Measurements from ENCODE around the gene SPNS3.

SPNS3 gene

DNA sequence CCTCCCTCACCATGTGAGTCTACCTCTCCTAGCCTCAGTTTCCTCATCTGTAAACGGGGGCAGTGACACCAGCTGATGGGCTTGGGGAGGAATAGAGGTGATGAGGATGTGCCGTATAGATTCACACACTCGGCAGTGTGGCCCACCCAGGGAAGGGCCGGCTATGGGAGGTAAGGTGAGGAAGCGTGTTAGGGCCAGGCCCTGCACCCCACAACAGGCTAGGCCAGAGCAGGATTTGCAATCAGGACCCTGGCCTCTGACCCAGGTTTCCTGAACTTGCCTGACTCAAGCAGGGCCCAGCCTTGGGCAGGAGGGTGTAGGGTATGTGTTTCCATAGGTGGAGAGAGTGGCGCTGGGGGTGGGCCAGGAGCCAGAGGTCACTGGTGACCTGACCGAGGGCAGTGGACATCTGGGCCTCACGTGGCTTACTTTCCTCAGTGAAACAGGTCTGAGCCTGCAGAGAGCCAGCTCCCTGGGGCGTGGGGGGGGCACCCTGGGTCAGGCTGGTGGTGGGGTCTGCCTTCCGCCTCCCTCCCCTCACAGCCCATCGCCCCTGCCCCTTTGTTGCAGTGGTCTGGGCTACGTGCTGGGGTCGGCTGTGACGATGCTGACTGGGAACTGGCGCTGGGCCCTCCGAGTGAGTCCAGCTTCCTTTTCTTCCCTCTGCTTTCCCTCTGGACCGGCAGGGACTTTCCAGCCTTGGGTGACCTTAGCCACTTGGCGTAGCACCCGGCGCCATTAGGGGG lies 12.8 kb downstream of the SPNS3 start:
- TF ChIP-seq, protein P1, sequence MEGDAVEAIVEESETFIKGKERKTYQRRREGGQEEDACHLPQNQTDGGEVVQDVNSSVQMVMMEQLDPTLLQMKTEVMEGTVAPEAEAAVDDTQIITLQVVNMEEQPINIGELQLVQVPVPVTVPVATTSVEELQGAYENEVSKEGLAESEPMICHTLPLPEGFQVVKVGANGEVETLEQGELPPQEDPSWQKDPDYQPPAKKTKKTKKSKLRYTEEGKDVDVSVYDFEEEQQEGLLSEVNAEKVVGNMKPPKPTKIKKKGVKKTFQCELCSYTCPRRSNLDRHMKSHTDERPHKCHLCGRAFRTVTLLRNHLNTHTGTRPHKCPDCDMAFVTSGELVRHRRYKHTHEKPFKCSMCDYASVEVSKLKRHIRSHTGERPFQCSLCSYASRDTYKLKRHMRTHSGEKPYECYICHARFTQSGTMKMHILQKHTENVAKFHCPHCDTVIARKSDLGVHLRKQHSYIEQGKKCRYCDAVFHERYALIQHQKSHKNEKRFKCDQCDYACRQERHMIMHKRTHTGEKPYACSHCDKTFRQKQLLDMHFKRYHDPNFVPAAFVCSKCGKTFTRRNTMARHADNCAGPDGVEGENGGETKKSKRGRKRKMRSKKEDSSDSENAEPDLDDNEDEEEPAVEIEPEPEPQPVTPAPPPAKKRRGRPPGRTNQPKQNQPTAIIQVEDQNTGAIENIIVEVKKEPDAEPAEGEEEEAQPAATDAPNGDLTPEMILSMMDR (IDR thresholded peaks at IDR 0.05; ENCODE audit: extremely low read depth, insufficient read depth, missing control alignments), result no peak
- no peak for DNase-seq (ENCODE audit: low spot score)
- in situ Hi-C loops (cut with MboI; ENCODE audit: low pct_unique_long_range_greater_than_20kb, low sequenced_read_pairs, unreplicated experiment), result no loop called here

DNA sequence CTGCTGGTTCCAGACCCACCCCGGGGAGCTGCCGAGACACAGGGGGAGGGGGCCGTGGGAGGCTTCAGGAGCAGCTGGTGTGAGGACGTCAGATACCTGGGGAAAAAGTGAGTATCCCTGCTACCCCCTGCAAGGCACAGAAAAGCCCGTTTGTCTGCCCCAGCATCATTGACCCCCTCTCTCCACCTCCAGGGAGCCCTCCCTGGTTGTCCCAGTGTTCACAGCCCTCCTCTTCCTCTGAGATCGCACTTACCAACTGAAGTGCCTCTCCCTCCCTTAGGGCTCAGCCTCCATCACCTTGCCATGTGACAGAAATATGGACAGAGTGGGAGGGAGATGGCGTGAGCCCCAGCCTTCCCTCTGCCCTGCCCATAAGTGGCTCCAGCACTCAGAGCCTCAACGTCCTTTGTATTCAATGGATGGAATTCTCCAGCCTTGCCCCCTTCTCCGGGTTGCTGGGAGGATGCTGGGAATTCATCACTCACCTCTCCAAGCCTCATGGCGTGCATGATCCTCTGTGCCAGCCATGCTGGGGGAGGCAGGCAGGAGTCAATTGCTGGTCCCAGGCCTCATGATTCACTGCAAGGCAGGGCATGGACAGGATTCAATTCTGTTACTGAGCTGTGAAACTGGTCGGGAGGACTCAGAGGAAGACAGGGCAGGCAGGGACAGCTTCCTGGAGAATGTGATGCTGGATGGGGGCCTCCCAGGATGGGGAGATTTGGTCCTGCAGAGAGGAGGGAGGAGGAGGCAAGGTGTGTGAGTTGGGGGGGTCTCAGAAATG lies 14.6 kb downstream of the SPNS3 start:
- in situ Hi-C loops (cut with MboI; ENCODE audit: low pct_unique_long_range_greater_than_20kb, low sequenced_read_pairs, unreplicated experiment), result no loop called here
- TF ChIP-seq, protein P1 (IDR thresholded peaks at IDR 0.05; ENCODE audit: extremely low read depth, insufficient read depth, missing control alignments), result no peak
- no peak for DNase-seq (ENCODE audit: low spot score)

DNA sequence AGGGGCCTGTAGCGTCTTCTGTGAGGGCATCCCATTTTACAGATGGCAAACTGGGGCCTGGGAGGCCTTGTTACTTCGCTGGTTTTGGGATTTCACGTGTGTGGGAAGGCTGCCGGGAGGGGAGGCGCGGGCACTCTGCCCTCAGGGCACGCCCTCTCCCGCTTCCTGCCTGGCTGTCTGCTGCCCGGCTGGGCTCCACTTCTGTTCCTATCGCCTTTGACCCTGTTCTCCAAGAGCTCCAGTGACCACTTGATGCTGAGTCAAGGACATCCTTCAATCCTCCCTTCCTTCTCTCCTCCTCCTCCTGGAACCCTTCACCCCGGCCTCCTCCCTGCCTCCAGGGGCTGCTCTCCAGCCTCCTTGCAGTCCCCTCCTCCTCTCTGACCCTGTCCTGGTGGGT lies 16.0 kb downstream of the SPNS3 start:
- no peak for DNase-seq (ENCODE audit: low spot score)
- in situ Hi-C loops (cut with MboI; ENCODE audit: low pct_unique_long_range_greater_than_20kb, low sequenced_read_pairs, unreplicated experiment), result no loop called here
- TF ChIP-seq, protein P1 (IDR thresholded peaks at IDR 0.05; ENCODE audit: extremely low read depth, insufficient read depth, missing control alignments), result no peak

DNA sequence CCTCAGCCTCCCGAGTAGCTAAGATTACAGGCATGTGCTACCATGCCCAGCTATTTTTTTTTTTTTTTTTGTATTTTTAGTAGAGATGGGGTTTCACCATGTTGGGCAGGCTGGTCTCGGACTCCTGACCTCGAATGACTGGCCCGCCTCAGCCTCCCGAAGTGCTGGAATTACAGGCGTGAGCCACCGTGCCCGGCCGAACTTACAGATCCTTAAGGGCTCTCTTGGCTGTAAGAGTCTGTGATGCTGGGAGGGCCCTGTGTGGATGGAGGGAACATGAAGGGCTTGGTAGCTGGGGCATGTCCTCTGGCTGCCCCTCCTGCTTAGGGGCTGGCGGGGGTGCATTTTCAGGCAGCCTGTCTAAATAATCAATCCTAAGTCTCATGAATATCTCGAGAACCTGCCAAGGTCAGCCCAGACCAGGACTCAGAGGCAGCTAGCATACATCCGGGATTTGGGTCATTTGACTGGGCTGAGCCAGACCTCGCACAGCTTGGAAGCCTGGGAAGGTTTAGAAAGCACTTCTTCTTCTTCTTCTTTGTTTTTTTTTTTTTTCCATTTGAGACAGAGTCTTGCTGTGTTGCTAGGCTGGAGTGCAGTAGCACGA lies 17.1 kb downstream of the SPNS3 start:
- in situ Hi-C loops (cut with MboI; ENCODE audit: low pct_unique_long_range_greater_than_20kb, low sequenced_read_pairs, unreplicated experiment), result no loop called here
- no peak for DNase-seq (ENCODE audit: low spot score)
- TF ChIP-seq, protein P1 (IDR thresholded peaks at IDR 0.05; ENCODE audit: extremely low read depth, insufficient read depth, missing control alignments), result no peak

DNA sequence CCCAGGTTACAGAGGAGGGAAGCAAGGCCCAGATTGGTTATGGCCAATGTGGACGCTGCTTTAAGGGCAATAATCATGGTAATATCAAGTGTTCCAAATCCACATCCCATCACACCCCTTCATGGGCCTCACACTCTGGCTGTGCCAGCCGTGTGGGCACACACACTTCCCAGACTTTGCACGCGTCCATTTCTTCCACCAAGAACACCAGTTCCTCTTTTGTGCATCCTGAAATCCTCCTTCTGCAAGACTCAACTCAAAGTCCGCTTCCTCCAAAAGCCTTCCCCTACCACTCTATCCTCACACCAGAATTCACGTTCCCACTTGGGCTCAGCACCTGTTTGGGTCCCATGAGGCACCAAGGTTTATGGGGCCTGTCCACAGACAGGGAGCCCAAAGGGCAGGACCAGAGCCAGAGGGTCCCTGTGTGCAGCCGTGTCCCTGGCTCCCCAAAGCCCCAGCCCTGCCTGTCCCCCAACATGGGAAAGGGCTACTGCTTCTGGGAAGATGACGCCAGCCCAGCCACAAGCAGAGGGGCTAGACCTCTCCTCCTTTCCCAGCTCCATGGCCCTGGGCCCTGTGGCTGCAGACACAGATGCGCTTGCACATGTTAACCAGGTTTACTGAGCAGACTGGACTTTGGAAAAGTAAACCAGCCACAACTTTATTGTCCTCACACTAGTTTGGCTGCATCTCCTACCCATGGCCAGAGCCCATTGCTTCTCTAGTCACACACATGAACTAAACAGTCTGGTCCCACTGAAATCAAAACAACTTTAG lies 20.3 kb downstream of the SPNS3 start:
- DNase-seq (ENCODE audit: low spot score), result no peak
- TF ChIP-seq, protein P1 (IDR thresholded peaks at IDR 0.05; ENCODE audit: extremely low read depth, insufficient read depth, missing control alignments), result no peak
- in situ Hi-C loops (cut with MboI; ENCODE audit: low pct_unique_long_range_greater_than_20kb, low sequenced_read_pairs, unreplicated experiment), result no loop called here

DNA sequence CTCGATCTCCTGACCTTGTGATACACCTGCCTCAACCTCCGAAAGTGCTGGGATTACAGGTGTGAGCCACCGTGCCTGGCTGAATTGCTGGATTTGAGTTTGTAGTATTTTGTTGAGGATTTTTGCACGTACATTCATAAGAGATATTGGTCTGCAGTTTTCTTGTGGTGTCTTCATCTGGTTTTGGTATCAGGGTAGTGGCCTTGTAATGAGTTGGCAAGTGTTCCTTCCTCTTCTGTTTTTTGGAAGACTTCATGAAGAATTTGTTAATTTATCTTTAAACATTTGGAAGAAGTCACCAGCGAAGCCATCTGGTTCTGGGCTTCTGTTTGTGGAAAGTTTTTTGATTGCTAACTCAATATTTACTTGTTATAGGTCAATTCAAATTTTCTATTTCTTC lies 26.9 kb downstream of the SPNS3 start:
- in situ Hi-C loops (cut with MboI; ENCODE audit: low pct_unique_long_range_greater_than_20kb, low sequenced_read_pairs, unreplicated experiment), result no loop called here
- TF ChIP-seq, protein P1 (IDR thresholded peaks at IDR 0.05; ENCODE audit: extremely low read depth, insufficient read depth, missing control alignments), result no peak
- DNase-seq (ENCODE audit: low spot score), result no peak
